HG03342 (cell line): ENCODE results near the gene GALR2.

ENCODE experiments used
- ATAC-seq: cut with Tn5 transposase; IDR thresholded peaks from one replicate; pipeline ENCODE4 v1.9.1; 2021; ENCODE audit warnings: mild to moderate bottlenecking, moderate library complexity; ENCODE audit not compliant: unreplicated experiment

Gene GALR2

GRCh38 chr17:76079535-76079955, 5.0 kb downstream of the GALR2 start:
- no peak for ATAC-seq

- no peak for ATAC-seq
Observed at GRCh38 chr17:76079956-76080767, 5.6 kb downstream of the GALR2 start.

GRCh38 chr17:76080768-76081287, 6.2 kb downstream of the GALR2 start:
- no peak for ATAC-seq

- no peak for ATAC-seq
Observed at GRCh38 chr17:76081295-76082210, 7.0 kb downstream of the GALR2 start.

GRCh38 chr17:76082326-76083251, 8.0 kb downstream of the GALR2 start:
- ATAC-seq, result no peak

- ATAC-seq, result no peak
Observed at GRCh38 chr17:76083536-76084182, 9.1 kb downstream of the GALR2 start.

- no peak for ATAC-seq
Observed at GRCh38 chr17:76085066-76085730, 10.6 kb downstream of the GALR2 start.

- no peak for ATAC-seq
Observed at GRCh38 chr17:76085731-76086366, 11.3 kb downstream of the GALR2 start.

- no peak for ATAC-seq
Observed at GRCh38 chr17:76086384-76086783, 11.8 kb downstream of the GALR2 start.

- no peak for ATAC-seq
Observed at GRCh38 chr17:76087531-76087930, 12.9 kb downstream of the GALR2 start.

- ATAC-seq, result no peak
Observed at GRCh38 chr17:76088041-76088867, 13.7 kb downstream of the GALR2 start.

GRCh38 chr17:76088868-76089576, 14.4 kb downstream of the GALR2 start:
- no peak for ATAC-seq

- no peak for ATAC-seq
Observed at GRCh38 chr17:76089680-76090516, 15.3 kb downstream of the GALR2 start.

GRCh38 chr17:76090517-76091129, 16.0 kb downstream of the GALR2 start:
- ATAC-seq, result no peak

- ATAC-seq, result no peak
Observed at GRCh38 chr17:76091526-76092286, 17.1 kb downstream of the GALR2 start.
